H9 (cell line): ENCODE measurements around the gene EXD2. TPM values are rescaled to one million over a fixed set of nuclear protein-coding genes. Genes with fewer than 3 reads are reported as not detected.

Source experiments
- DNase-seq: peaks from one replicate; pipeline ENCODE4 v3.0.0-alpha.2; 2017
- H2AFZ ChIP-seq: one replicate; pipeline ENCODE4 v1.6.1; 2013; ENCODE audit warnings: mild to moderate bottlenecking, low read length, control low read depth, moderate library complexity
- H2AK5ac ChIP-seq: 2 replicates; pipeline ENCODE4 v1.6.1; 2013; ENCODE audit warnings: low read length, control low read depth, mixed read lengths; ENCODE audit not compliant: insufficient read length
- H2BK120ac ChIP-seq: one replicate; pipeline ENCODE4 v1.6.1; 2013; ENCODE audit warnings: low read depth, mild to moderate bottlenecking, low read length, control low read depth, inconsistent platforms; ENCODE audit not compliant: poor library complexity, severe bottlenecking
- H2BK12ac ChIP-seq: 2 replicates; pipeline ENCODE4 v1.6.1; 2013; ENCODE audit warnings: low read length, control low read depth, mixed read lengths, low read depth; ENCODE audit not compliant: insufficient read length
- H2BK15ac ChIP-seq: 2 replicates; pipeline ENCODE4 v1.6.1; 2013; ENCODE audit warnings: low read depth, low read length, control low read depth
- H2BK20ac ChIP-seq: one replicate; pipeline ENCODE4 v1.6.1; 2013; ENCODE audit warnings: low read depth, mild to moderate bottlenecking, low read length, control low read depth, inconsistent platforms; ENCODE audit not compliant: poor library complexity, severe bottlenecking
- H2BK5ac ChIP-seq: 2 replicates; pipeline ENCODE4 v1.6.1; 2013; ENCODE audit warnings: low read length, control low read depth, mixed read lengths; ENCODE audit not compliant: insufficient read length
- H3K14ac ChIP-seq: 2 replicates; pipeline ENCODE4 v1.6.1; 2013; ENCODE audit warnings: low read length, control low read depth; ENCODE audit not compliant: insufficient read depth
- H3K18ac ChIP-seq: 2 replicates; pipeline ENCODE4 v1.6.1; 2013; ENCODE audit warnings: low read depth, mild to moderate bottlenecking, mixed read lengths, low read length, control low read depth; ENCODE audit not compliant: insufficient read length
- H3K23ac ChIP-seq: 2 replicates; pipeline ENCODE4 v1.6.1; 2013; ENCODE audit warnings: low read length, control low read depth, mixed read lengths, low read depth; ENCODE audit not compliant: insufficient read length
- H3K23me2 ChIP-seq: 2 replicates; pipeline ENCODE4 v1.6.1; 2013; ENCODE audit warnings: low read depth, mild to moderate bottlenecking, mixed read lengths, low read length, control low read depth; ENCODE audit not compliant: insufficient read length, poor library complexity, severe bottlenecking
- H3K27ac ChIP-seq: 2 replicates; pipeline ENCODE4 v1.5.1; 2013; ENCODE audit warnings: low read length, control low read depth, mixed read lengths, low read depth; ENCODE audit not compliant: insufficient read length
- H3K27me3 ChIP-seq: 2 replicates; pipeline ENCODE4 v1.6.1; 2013; ENCODE audit warnings: low read length, control low read depth, inconsistent platforms; ENCODE audit not compliant: insufficient read depth
- H3K4ac ChIP-seq: 2 replicates; pipeline ENCODE4 v1.6.1; 2013; ENCODE audit warnings: low read depth, mild to moderate bottlenecking, control low read depth, inconsistent platforms, low read length, moderate library complexity
- H3K4me1 ChIP-seq: 2 replicates; pipeline ENCODE4 v1.6.1; 2013; ENCODE audit warnings: low read length, control low read depth, inconsistent platforms; ENCODE audit not compliant: insufficient read depth
- H3K4me2 ChIP-seq: 2 replicates; pipeline ENCODE4 v1.6.1; 2013; ENCODE audit warnings: low read length, control low read depth, mixed read lengths; ENCODE audit not compliant: insufficient read length, insufficient read depth
- H3K56ac ChIP-seq: 2 replicates; pipeline ENCODE4 v1.6.1; 2013; ENCODE audit warnings: low read depth, mild to moderate bottlenecking, mixed read lengths, low read length, control low read depth; ENCODE audit not compliant: insufficient read length
- H3K79me1 ChIP-seq: 2 replicates; pipeline ENCODE4 v1.6.1; 2013; ENCODE audit warnings: low read depth, mild to moderate bottlenecking, moderate library complexity, low read length, control low read depth, inconsistent platforms; ENCODE audit not compliant: insufficient read depth, poor library complexity, severe bottlenecking
- H3K79me2 ChIP-seq: 2 replicates; pipeline ENCODE4 v1.6.1; 2013; ENCODE audit warnings: low read length, control low read depth, inconsistent platforms; ENCODE audit not compliant: insufficient read depth
- H3K9ac ChIP-seq: 2 replicates; pipeline ENCODE4 v1.6.1; 2013; ENCODE audit warnings: low read length, control low read depth, mixed read lengths; ENCODE audit not compliant: insufficient read length; ENCODE audit errors: extremely low read depth
- H3K9me3 ChIP-seq: one replicate; pipeline ENCODE4 v1.6.1; 2013; ENCODE audit warnings: low read depth, low read length, inconsistent platforms; ENCODE audit not compliant: control insufficient read depth
- H3T11ph ChIP-seq: one replicate; pipeline ENCODE4 v1.6.1; 2013; ENCODE audit warnings: mild to moderate bottlenecking, low read length, control low read depth, inconsistent platforms
- H4K20me1 ChIP-seq: one replicate; pipeline ENCODE4 v1.6.1; 2013; ENCODE audit not compliant: control insufficient read depth, insufficient read length, insufficient read depth
- H4K5ac ChIP-seq: 2 replicates; pipeline ENCODE4 v1.6.1; 2013; ENCODE audit warnings: low read depth, mild to moderate bottlenecking, mixed read lengths, low read length, control low read depth; ENCODE audit not compliant: insufficient read length
- H4K8ac ChIP-seq: replicated peaks from 2 replicates; pipeline ENCODE4 v1.6.1; 2013; ENCODE audit warnings: low read length, control low read depth, mixed read lengths, low read depth; ENCODE audit not compliant: insufficient read length
- H4K91ac ChIP-seq: 2 replicates; pipeline ENCODE4 v1.6.1; 2013; ENCODE audit warnings: low read depth, mild to moderate bottlenecking, moderate library complexity, mixed read lengths, low read length, control low read depth; ENCODE audit not compliant: insufficient read length
- H3K27ac Mint-ChIP-seq, 3 experiments: 2 replicates in 2 of 3; 3 replicates in 1 of 3; pipeline ENCODE4 v1.8.0; 2020 to 2021; ENCODE audit warnings: mixed read lengths in 3 of 3, mild to moderate bottlenecking in 1 of 3, moderate library complexity in 1 of 3
- H3K27me3 Mint-ChIP-seq: 2 replicates; pipeline ENCODE4 v1.8.0; 2021; ENCODE audit warnings: low read depth, mild to moderate bottlenecking, moderate library complexity, mixed read lengths
- H3K36me3 Mint-ChIP-seq, 3 experiments: 2 replicates in 2 of 3; 3 replicates in 1 of 3; pipeline ENCODE4 v1.8.0; 2020 to 2021; ENCODE audit warnings: low read depth in 3 of 3, mixed read lengths in 3 of 3; ENCODE audit not compliant: insufficient read depth in 1 of 3
- H3K4me1 Mint-ChIP-seq, 2 experiments: 2 replicates each; pipeline ENCODE4 v1.8.0; 2020; ENCODE audit warnings: mixed read lengths in 2 of 2
- H3K4me3 Mint-ChIP-seq, 2 experiments: 2 replicates in 1 of 2; 3 replicates in 1 of 2; pipeline ENCODE4 v1.8.0; 2020 to 2021; ENCODE audit warnings: mild to moderate bottlenecking in 2 of 2, mixed read lengths in 2 of 2, moderate library complexity in 1 of 2
- H3K9me3 Mint-ChIP-seq, 2 experiments: 2 replicates in 1 of 2; 3 replicates in 1 of 2; pipeline ENCODE4 v1.8.0; 2020; ENCODE audit warnings: mild to moderate bottlenecking in 2 of 2, mixed read lengths in 2 of 2, moderate library complexity in 1 of 2
- WGBS: extraction: QIAGEN DNeasy Blood & Tissue Kit; methylation state at CpG from one replicate; pipeline ENCODE4 v1.1.7; 2013; ENCODE audit warnings: missing lambda C conversion rate, low lambda C conversion rate, mixed read lengths; ENCODE audit not compliant: insufficient read length; ENCODE audit errors: extremely low coverage; 5-methylcytosine and 5-hydroxymethylcytosine counted together
- total RNA-seq: library from RNA; stranded (reverse); gene quantifications from 2 replicates; pipeline ENCODE4 v1.2.1, GENCODE V29; 2021
- TF ChIP-seq, protein P1 (sequence below): fragments of 200-600 bp; sonication (generic); conservative IDR thresholded peaks from 3 replicates; pipeline ENCODE4 v1.8.0; 2021; ENCODE audit warnings: antibody characterized with exemption, mild to moderate bottlenecking

EXD2 gene
- total RNA-seq, 1 experiment from 2014 or later: 19.6 TPM

DNA sequence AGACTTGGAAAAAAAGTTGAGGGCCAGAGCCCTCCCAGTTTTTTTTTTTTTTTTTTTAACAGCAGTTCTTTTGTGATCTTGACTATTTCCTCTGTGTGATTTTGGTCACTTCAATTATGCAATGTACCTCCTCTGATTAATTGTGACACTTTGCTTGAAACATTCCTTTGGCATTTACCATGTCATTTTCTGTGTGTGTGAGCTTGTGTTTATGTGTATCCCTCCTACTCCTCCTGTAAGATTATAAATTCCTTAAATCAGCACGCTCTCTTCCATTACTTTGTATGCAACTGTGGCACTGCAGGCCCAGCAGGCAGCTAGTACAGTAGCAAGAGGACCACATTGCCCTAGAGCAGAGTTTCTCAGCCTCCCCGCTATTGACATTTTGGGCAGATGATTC lies 35.4 kb downstream of the EXD2 start:
- no peaks in the 10 kb centered on the region for H4K20me1 ChIP-seq
- no peak overlapping the region for H2BK120ac ChIP-seq
- no peak for DNase-seq
- no peak overlapping the region for H3K18ac ChIP-seq
- H2BK15ac ChIP-seq: no peak overlapping the region
- no peak overlapping the region for H3K9ac ChIP-seq
- H2BK12ac ChIP-seq: no peak overlapping the region
- H3K23me2 ChIP-seq: no peaks in the 10 kb centered on the region
- no peak overlapping the region for H2AFZ ChIP-seq
- H3K4me2 ChIP-seq: no peak overlapping the region
- H3K79me1 ChIP-seq: no peaks in the 10 kb centered on the region
- WGBS: no CpG with 5 or more reads among the region's 2 CpGs
- no peaks in the 10 kb centered on the region for H3K9me3 ChIP-seq
- no peaks in the 10 kb centered on the region for H3K4me1 ChIP-seq
- H4K8ac ChIP-seq: no peak overlapping the region
- Mint-ChIP-seq H3K27ac (peak overlapping the region in 1 of 3 experiments; percentile 4; a peak in 1 of 7 replicates), H3K36me3 (peaks cover 4 to 25% (median 23%) of the 10 kb centered on the region in 3 experiments; a peak in 5 of 7 replicates), H3K4me3 (no peak overlapping the region), H3K4me1 (peaks cover 9% of the 10 kb centered on the region in 2 experiments), H3K27me3 (no peaks in the 10 kb centered on the region), H3K9me3 (no peaks in the 10 kb centered on the region)
- H2AK5ac ChIP-seq: no peak overlapping the region
- H4K91ac ChIP-seq: no peak overlapping the region
- no peak overlapping the region for H3K56ac ChIP-seq
- TF ChIP-seq, protein P1, sequence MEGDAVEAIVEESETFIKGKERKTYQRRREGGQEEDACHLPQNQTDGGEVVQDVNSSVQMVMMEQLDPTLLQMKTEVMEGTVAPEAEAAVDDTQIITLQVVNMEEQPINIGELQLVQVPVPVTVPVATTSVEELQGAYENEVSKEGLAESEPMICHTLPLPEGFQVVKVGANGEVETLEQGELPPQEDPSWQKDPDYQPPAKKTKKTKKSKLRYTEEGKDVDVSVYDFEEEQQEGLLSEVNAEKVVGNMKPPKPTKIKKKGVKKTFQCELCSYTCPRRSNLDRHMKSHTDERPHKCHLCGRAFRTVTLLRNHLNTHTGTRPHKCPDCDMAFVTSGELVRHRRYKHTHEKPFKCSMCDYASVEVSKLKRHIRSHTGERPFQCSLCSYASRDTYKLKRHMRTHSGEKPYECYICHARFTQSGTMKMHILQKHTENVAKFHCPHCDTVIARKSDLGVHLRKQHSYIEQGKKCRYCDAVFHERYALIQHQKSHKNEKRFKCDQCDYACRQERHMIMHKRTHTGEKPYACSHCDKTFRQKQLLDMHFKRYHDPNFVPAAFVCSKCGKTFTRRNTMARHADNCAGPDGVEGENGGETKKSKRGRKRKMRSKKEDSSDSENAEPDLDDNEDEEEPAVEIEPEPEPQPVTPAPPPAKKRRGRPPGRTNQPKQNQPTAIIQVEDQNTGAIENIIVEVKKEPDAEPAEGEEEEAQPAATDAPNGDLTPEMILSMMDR: no peak
- H3K23ac ChIP-seq: no peak overlapping the region
- no peak overlapping the region for H4K5ac ChIP-seq
- no peak overlapping the region for H3K4ac ChIP-seq
- H3K27ac ChIP-seq: no peak overlapping the region
- no peaks in the 10 kb centered on the region for H3K79me2 ChIP-seq
- no peaks in the 10 kb centered on the region for H3K27me3 ChIP-seq
- no peak overlapping the region for H3K14ac ChIP-seq
- no peak overlapping the region for H3T11ph ChIP-seq
- H2BK20ac ChIP-seq: no peak overlapping the region
- H2BK5ac ChIP-seq: no peak overlapping the region
